ENCODE measurements around the gene SYNE2.
A peak's percentile ranks its signal among the peaks of the same experiment; 100 is the strongest.
"Not testable (repeated sequence)": the region's sequence is repeated elsewhere in the genome, so short reads cannot be mapped to it uniquely, and the experiment has no call there.

Gene SYNE2, protein sequence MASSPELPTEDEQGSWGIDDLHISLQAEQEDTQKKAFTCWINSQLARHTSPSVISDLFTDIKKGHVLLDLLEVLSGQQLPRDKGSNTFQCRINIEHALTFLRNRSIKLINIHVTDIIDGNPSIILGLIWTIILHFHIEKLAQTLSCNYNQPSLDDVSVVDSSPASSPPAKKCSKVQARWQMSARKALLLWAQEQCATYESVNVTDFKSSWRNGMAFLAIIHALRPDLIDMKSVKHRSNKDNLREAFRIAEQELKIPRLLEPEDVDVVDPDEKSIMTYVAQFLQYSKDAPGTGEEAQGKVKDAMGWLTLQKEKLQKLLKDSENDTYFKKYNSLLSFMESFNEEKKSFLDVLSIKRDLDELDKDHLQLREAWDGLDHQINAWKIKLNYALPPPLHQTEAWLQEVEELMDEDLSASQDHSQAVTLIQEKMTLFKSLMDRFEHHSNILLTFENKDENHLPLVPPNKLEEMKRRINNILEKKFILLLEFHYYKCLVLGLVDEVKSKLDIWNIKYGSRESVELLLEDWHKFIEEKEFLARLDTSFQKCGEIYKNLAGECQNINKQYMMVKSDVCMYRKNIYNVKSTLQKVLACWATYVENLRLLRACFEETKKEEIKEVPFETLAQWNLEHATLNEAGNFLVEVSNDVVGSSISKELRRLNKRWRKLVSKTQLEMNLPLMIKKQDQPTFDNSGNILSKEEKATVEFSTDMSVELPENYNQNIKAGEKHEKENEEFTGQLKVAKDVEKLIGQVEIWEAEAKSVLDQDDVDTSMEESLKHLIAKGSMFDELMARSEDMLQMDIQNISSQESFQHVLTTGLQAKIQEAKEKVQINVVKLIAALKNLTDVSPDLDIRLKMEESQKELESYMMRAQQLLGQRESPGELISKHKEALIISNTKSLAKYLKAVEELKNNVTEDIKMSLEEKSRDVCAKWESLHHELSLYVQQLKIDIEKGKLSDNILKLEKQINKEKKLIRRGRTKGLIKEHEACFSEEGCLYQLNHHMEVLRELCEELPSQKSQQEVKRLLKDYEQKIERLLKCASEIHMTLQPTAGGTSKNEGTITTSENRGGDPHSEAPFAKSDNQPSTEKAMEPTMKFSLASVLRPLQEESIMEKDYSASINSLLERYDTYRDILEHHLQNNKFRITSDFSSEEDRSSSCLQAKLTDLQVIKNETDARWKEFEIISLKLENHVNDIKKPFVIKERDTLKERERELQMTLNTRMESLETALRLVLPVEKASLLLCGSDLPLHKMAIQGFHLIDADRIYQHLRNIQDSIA (N-terminal part only)

GRCh38 chr14:63852817-63853731 lies at the start of gene SYNE2:
SYNE2 (plus strand) TSS chr14:63853004; CDS start chr14:63909149, 56,145 bp downstream.
- peak; percentile 81 for DNase-seq

DNA sequence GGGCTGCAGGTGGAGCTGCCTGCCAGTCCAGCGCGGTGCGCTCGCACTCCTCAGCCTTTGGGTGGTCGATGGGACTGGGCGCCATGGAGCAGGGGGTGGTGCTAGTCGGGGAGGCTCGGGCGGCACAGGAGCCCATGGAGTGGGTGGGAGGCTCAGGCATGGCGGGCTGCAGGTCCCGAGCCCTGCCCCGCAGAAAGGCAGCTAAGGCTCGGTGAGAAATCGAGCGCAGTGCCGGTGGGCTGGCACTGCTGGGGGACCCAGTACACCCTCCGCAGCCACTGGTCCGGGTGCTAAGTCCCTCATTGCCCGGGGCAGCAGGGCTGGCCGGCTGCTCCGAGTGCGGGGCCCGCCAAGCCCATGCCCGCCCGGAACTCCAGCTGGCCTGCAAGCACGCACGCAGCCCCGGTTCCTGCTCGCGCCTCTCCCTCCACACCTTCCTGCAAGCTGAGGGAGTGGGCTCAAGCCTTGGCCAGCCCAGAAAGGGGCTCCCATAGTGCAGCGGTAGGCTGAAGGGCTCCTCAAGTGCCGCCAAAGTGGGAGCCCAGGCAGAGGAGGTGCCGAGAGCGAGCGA lies 49.5 kb upstream of the SYNE2 start:
- not testable (repeated sequence) for DNase-seq

- not testable (repeated sequence) for DNase-seq
These were observed 46.7 kb upstream of the SYNE2 start for GRCh38 chr14:63806064-63806463.

DNA sequence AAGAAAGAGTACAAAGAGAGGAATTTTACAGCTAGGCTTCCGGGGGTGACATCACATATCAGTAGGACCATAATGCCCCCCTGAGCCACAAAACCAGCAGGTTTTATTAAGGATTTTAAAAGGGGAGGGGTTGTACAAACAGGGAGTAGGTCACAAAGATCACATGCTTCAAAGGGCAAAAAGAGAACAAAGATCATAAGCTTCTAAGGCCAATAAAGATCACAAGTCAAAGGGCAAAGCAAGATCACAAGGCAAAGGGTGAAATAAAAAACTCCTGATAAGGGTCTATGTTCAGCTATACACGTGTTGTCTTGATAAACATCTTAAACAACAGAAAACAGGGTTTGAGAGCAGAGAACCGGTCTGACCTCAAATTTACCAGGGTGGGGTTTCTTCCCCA lies 41.1 kb upstream of the SYNE2 start:
- DNase-seq: not testable (repeated sequence)

DNA sequence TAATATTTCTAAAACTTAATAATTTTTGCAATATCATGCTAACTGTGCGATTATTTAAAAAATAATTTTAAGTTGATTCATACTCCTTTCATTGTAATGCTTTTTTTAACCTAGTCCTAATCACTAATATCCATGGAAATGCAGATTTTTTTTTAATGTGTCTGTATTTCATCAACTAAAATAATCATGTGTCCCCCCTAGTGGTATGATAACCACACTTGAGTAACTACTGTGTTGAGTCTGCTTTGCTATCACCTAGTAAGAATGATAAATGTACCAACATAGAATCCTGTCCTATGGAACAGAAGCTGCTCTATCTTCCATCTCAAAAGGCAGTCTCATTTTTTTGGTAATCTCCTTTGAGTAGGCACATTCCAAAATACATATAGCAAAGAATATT lies 19.1 kb upstream of the SYNE2 start:
- no peak for DNase-seq

DNA sequence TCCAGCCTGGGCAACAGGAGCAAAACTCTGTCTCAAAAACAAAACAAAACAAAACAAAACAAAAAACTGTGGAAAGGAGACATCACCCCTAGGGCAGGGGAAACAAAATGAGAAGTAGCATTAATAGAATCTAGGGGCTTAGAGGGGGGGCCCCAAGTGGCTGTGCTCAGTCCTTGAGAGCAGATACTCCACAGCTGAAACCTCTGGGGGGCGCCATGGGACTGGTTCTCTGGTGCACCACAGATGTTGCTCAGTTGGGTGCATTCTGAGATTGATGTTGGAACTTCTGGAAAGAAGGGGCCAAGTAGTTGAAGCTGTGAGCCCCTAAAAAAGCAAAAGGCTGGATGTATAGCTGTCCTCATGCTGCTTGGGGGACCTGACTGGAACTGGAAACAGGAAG lies 11.8 kb upstream of the SYNE2 start:
- peak; percentile 13 for DNase-seq

DNA sequence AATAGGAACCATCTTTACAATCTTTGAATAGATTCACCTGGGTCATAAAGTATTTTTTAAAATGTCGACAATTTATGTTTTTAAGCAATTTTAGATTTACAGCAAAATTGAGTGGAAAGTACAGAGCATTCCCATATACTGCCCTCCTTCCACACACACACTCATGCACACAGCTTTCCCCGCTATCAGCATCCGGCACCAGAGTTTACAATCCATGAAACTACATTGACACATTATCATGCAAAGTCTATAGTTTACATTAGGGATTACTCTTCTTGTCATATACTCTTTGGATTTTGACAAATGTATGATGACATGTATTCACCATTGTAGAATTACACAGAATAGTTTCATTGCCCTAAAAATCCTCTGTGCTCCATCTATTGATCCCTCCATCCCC lies 9.0 kb upstream of the SYNE2 start:
- no peak for DNase-seq

GRCh38 chr14:63848890-63849289 lies 3.9 kb upstream of the SYNE2 start:
- no peak for DNase-seq

DNA sequence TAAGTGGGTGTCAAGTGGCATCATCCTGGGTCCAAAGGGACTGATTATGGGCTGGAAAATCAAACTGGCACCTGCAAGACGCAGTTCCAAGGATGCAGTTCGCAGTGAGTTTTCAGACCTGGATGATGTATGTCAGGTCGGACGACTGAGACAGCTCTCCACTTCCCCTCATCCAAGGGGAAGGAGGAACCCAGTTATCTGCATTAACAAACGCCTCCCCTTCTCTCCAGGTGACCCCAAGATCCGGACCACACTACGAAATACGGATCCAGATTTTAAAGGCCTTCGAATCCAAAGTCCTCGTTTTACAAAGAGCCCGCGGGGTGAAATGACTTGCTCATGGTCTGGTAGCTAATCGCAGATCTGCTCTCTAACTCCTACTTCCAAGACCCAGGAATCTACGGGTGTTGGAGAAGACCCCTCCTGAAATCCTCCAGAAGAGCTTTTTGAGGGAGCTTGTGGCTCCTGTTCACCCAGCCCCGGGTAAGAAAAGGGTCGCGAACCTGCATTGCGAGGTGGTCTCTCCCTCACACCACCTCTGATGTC lies 460 bp upstream of the SYNE2 start:
- DNase-seq: no peak

GRCh38 chr14:63853831-63854293 lies 1.1 kb downstream of the SYNE2 start:
- DNase-seq: peak; percentile 76

- DNase-seq: no peak
These were observed 1.5 kb downstream of the SYNE2 start for GRCh38 chr14:63854330-63854729.

DNA sequence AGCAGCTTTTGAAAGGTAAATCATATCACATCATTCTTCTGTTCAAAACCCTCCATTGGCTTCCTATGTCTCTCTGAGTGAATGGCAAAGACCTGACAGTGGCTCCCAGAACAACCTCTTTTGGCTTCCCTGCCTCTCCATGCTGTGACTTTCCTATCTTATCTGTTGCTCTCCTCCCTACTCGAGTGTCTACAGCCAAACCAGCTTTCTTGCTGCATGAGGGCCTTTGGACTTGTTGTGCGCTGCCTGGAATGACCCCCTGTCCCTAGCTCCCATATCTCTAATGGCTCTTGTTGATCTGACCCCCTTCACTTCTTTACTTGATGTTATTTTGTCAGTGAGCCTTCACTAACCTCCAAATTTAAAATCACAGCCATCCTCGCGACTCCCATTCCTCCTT lies 2.5 kb downstream of the SYNE2 start:
- DNase-seq: no peak

DNA sequence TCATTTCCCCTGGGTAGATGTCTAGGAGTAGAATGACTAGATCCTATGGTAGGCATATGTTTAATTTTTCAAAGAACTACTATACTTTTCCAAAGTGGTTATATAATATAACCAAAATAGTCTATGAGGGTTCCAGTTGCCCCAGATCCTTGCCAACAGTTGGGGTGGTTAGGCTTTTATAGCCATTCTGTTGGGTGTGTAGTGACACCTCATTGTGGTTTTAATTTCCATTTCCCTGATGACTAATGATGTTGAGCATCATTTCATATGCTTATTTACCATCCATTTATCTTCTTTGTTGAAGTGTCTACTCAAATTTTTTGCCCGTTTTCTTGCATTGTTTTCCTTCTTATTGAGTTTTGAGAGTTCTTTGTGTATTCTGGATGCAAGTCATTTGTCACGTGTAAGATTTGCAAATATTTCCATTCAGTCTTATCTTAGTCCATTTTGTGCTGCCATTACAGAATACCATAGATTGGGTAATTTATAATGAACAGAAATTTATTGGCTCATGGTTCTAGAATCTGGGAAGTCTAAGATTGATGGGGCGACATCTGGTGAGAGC lies 4.7 kb downstream of the SYNE2 start:
- DNase-seq: no peak

DNA sequence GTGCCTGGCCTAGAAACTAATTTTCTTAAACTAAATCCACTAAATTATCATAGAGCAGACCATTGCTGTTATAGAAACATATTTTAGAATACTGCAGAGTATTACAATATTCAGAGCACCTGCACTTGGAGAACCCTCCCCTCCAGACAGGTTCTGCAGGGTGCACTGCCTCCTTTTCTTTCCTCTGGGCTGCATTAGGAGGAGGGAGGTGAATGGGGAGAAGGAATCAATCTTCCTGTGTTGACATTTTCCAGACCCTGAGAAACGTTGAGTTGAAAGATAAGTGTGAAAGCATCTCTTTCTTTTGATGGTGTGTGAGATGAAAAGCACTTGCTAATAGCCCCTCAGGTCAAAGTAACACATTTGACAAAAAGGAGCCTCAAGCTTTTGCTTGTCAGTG lies 7.3 kb downstream of the SYNE2 start:
- no peak for DNase-seq

DNA sequence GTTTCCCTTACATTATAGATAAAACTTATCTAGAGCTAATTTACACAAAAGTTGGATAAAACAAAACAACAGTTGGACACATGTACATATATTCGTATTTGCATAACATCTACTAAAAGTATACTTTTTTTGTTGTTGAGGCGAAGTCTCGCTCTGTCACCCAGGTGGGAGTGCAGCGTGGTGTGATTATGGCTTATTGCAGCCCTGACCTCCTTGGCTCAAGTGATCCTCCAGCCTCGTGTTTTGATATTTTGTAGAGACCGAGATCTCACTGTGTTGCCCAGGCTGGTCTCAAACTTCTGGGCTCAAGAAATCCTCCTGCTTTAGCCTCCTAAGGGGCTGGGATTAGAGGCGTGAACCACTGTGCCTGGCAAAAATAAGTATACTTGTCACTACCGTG lies 9.4 kb downstream of the SYNE2 start:
- no peak for DNase-seq

DNA sequence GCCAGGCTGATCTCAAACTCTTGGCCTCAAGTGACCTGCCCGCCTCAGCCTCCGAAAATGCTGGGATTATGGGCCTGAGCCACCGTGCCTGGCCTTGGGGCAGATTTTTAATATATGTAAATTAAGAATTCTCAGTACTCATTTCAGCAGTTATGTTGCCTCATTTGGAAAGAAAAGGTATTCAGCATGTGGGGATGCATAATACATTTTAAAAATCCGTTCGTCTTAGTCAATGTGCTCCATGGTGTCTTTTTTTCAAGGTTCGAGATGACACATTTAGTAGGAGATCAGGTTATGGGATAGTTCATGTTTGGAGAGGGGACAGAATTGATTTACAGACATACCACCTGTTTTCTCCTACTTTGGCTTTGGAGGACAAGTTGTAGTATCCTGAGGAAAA lies 10.2 kb downstream of the SYNE2 start:
- no peak for DNase-seq

- DNase-seq: not testable (repeated sequence)
These were observed 12.0 kb downstream of the SYNE2 start for GRCh38 chr14:63864775-63865174.

- peak; percentile 32 for DNase-seq
These were observed 15.4 kb downstream of the SYNE2 start for GRCh38 chr14:63867933-63868921.

GRCh38 chr14:63869940-63870752 lies 17.3 kb downstream of the SYNE2 start:
- peak; percentile 60 for DNase-seq

All from RPMI8226 (cell line).